OCI-LY3 (cell line): ENCODE data around the gene OLIG2.

Experiments
- CTCF ChIP-seq: fragments of 200-600, 300-600 bp; sonication (generic); IDR thresholded peaks from 2 replicates; pipeline ENCODE4 v1.5.1; 2014; ENCODE audit warnings: antibody characterized with exemption, low read length, low read depth
- EZH2phosphoT487 ChIP-seq: fragments of 200-600 bp; shearing (Covaris generic); IDR thresholded peaks from 2 replicates; pipeline ENCODE4 v1.6.1; 2018; ENCODE audit warnings: antibody characterized with exemption, mixed run types, low read depth

DNA sequence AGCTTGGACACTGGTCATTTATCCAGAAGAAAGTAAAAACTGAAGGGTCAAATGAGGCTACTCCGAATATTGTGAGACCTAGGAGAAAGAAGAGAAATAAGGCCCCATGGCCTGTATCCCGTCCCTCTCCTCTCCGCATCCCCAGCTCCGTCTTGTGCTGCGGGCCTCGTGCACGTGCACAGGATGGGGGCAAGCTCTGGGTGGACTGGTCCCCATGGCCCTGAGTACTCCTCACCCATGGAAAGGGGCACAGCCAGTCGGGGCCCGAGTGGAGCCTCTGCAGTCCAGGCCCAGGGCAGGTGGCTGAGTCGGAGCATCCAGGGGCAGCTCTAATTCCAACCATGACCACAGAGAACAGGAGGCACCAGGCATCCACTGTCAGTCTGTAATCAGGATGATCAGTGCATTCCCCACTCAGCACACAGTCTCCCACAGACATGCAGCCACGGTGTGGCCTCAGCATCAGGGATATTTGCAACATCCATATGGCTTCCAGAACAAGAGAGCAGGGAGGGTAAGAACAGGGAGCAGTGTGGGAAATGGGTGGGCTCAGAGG lies 31.7 kb downstream of the OLIG2 start:
- TF ChIP-seq CTCF = no peak
- TF ChIP-seq EZH2phosphoT487 = no peak
